Activated CD8-positive, alpha-beta T cell treated with anti-CD3 and anti-CD28 coated beads, Interleukin-2, amount 10 ng/mL, durations not matched to agents 7 days and 5 days (primary cell): ENCODE results near the gene TRMT10A. TPM values are rescaled to one million over a fixed set of nuclear protein-coding genes. Genes with fewer than 3 reads are reported as not detected.

ENCODE experiments used
- total RNA-seq, 2 experiments: library from RNA; stranded (reverse); gene quantifications; one replicate each; pipeline ENCODE4 v1.2.3, GENCODE V29; 2021

The TRMT10A gene
- total RNA-seq, 2 experiments from 2014 or later, result 7.4 to 8.2 TPM

Other genes starting within 250 kb of the TRMT10A start
- gene ADH1B, start 242.6 kb downstream of the TRMT10A start, total RNA-seq, result not detected
- gene ADH1C, start 211.3 kb downstream of the TRMT10A start, total RNA-seq, result not detected
- gene ADH7, start 128.7 kb downstream of the TRMT10A start, total RNA-seq, result not detected
- gene C4orf17, start 53.0 kb downstream of the TRMT10A start, total RNA-seq, result not detected
- gene MTTP, start 10.8 kb upstream of the TRMT10A start, total RNA-seq, result under 1 TPM in 1 of 2 experiments, not detected in 1; 0.58 TPM
- not detected for gene C4orf54, start 93.8 kb upstream of the TRMT10A start, total RNA-seq